ENCODE results near the gene CYP4F2. TPM values are rescaled to one million over a fixed set of nuclear protein-coding genes. Genes with fewer than 3 reads are reported as not detected.

CYP4F2 gene
- total and polyA plus RNA-seq, 9 of the 15 experiments (the other 6 are each of a cell fraction or from before 2014, with no cell fraction given): 0.10 to 0.56 (median 0.32) TPM; not detected in 2

DNA sequence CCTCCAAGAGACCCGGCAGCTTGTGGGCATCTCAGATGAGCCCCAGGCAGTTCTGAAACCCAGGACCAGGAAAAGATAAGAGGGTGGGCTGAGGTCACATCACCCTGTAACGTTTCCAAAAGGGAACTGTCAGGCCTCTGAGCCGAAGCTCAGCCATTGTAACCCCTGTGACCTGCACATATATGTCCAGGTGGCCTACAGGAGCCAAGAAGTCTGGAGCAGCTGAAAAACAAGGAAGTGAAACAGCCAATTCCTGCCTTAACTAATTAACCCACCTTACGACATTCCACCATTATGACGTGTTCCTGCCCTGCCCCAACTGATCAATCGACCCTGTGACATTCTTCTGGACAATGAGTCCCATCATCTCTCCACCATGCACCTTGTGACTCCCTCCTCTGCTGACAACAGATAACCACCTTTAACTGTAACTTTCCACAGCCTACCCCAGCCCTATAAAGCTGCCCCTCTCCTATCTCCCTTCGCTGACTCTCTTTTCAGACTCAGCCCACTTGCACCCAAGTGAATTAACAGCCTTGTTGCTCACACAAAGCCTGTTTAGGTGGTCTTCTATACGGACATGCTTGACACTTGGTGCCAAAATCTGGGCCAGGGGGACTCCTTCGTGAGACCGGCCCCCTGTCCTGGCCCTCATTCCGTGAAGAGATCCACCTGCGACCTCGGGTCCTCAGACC is 69.1 kb downstream of the CYP4F2 start (continued):
- TF ChIP-seq MLLT1 (IDR thresholded peaks at IDR 0.05) (peak; percentile 86 to 92; a peak in 3 of 4 replicates), HDAC3 (IDR thresholded peaks at IDR 0.05; ENCODE audit: borderline replicate concordance, partially characterized antibody) (peak; percentile 49), ELF1 (tag; IDR thresholded peaks at IDR 0.05) (peak; percentile 54; the same call in 1 of the 2 replicates), DDX20 (tag; IDR thresholded peaks at IDR 0.05; ENCODE audit: low read depth) (peak; percentile 84), CXXC5 (CRISPR knock-in tag; IDR thresholded peaks at IDR 0.05) (peak; percentile 68), ZNF707 (CRISPR knock-in tag; conservative IDR thresholded peaks at IDR 0.05) (0 out of 2 replicates have a peak, but pooled peaks have one; percentile 32), ARNT (IDR thresholded peaks at IDR 0.05) (peak in 1 of 2 experiments; percentile 75; a peak in 1 of 4 replicates), TFAP4 (CRISPR knock-in tag; IDR thresholded peaks at IDR 0.05; ENCODE audit: borderline replicate concordance) (peak; percentile 39), NR2C1 (IDR thresholded peaks at IDR 0.05) (peak; percentile 62), NR2C1 (tag; IDR thresholded peaks at IDR 0.05) (peak; percentile 91), ZNF395 (CRISPR knock-in tag; IDR thresholded peaks at IDR 0.05) (peak; percentile 77; the same call in 1 of the 2 replicates), KLF6 (CRISPR knock-in tag; IDR thresholded peaks at IDR 0.05; ENCODE audit: borderline replicate concordance) (peak; percentile 94), SMARCE1 (IDR thresholded peaks at IDR 0.05) (peak; percentile 61; the same call in 1 of the 2 replicates), MITF (IDR thresholded peaks at IDR 0.05) (peak; percentile 83; the same call in 1 of the 2 replicates), PTTG1 (tag; IDR thresholded peaks at IDR 0.05; ENCODE audit: low read depth) (peak; percentile 81), POLR2A (conservative IDR thresholded peaks at IDR 0.05) (peak; percentile 95)
- TF ChIP-seq, protein P1, sequence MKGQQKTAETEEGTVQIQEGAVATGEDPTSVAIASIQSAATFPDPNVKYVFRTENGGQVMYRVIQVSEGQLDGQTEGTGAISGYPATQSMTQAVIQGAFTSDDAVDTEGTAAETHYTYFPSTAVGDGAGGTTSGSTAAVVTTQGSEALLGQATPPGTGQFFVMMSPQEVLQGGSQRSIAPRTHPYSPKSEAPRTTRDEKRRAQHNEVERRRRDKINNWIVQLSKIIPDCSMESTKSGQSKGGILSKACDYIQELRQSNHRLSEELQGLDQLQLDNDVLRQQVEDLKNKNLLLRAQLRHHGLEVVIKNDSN (CRISPR knock-in tag; IDR thresholded peaks at IDR 0.05): peak; percentile 67
- TF ChIP-seq, protein P2, sequence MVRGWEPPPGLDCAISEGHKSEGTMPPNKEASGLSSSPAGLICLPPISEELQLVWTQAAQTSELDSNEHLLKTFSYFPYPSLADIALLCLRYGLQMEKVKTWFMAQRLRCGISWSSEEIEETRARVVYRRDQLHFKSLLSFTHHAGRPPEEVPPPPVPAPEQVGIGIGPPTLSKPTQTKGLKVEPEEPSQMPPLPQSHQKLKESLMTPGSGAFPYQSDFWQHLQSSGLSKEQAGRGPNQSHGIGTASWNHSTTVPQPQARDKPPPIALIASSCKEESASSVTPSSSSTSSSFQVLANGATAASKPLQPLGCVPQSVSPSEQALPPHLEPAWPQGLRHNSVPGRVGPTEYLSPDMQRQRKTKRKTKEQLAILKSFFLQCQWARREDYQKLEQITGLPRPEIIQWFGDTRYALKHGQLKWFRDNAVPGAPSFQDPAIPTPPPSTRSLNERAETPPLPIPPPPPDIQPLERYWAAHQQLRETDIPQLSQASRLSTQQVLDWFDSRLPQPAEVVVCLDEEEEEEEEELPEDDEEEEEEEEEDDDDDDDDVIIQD (CRISPR knock-in tag; IDR thresholded peaks at IDR 0.05): peak; percentile 77; the same call in 1 of the 2 replicates
- TF ChIP-seq, protein P3, sequence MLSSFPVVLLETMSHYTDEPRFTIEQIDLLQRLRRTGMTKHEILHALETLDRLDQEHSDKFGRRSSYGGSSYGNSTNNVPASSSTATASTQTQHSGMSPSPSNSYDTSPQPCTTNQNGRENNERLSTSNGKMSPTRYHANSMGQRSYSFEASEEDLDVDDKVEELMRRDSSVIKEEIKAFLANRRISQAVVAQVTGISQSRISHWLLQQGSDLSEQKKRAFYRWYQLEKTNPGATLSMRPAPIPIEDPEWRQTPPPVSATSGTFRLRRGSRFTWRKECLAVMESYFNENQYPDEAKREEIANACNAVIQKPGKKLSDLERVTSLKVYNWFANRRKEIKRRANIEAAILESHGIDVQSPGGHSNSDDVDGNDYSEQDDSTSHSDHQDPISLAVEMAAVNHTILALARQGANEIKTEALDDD (IDR thresholded peaks at IDR 0.05): peak; percentile 29; the same call in 1 of the 2 replicates

All from K562 (cell line).